IMR-90 (cell line): ENCODE measurements around the gene PPP1R16B. TPM values are rescaled to one million over a fixed set of nuclear protein-coding genes. Genes with fewer than 3 reads are reported as not detected.

Experiments
- ATAC-seq: fragments of 200-7000 bp; cut with Tn5 transposase; 2 replicates; pipeline ENCODE4 v1.9.1; 2020; ENCODE audit warnings: low read depth, mild to moderate bottlenecking, moderate library complexity
- BruUV-seq: library from RNA; stranded (reverse); fragments of 400-500 nt; replicated peaks from 2 replicates; lab custom pipeline; 2021; lab: Mats Ljungman, UMichigan
- CTCF ChIA-PET: fragments of 300-600 bp; formaldehyde crosslinking; extraction: SDS; loops from one replicate; lab custom pipeline; 2021; ENCODE audit warnings: antibody characterized with exemption; lab: Yijun Ruan, JAX
- POLR2A ChIA-PET: fragments of 300-600 bp; sonication (Branson Sonifier 250); formaldehyde crosslinking; loops from one replicate; lab custom pipeline; 2022; ENCODE audit warnings: antibody characterized with exemption; ENCODE audit not compliant: unreplicated experiment; lab: Charles Lee
- DNase-seq: peaks from one replicate; pipeline ENCODE4 v3.0.0; 2013
- H2AFZ ChIP-seq: replicated peaks from 2 replicates; pipeline ENCODE3; 2013; ENCODE audit warnings: low read length, mild to moderate bottlenecking; ENCODE audit not compliant: poor library complexity
- H2AK5ac ChIP-seq: 2 replicates; pipeline ENCODE4 v1.6.1; 2013; ENCODE audit warnings: low read depth, low read length, inconsistent platforms
- H2AK9ac ChIP-seq: replicated peaks from 2 replicates; pipeline ENCODE3; 2013; ENCODE audit warnings: mild to moderate bottlenecking, low read depth, low read length, moderate library complexity; ENCODE audit not compliant: poor library complexity
- H2BK120ac ChIP-seq: 2 replicates; pipeline ENCODE4 v1.6.1; 2013; ENCODE audit warnings: low read depth, low read length, inconsistent platforms
- H2BK15ac ChIP-seq: 3 replicates; pipeline ENCODE4 v1.6.1; 2013; ENCODE audit warnings: low read depth, low read length, inconsistent platforms
- H2BK20ac ChIP-seq: 2 replicates; pipeline ENCODE4 v1.6.1; 2013; ENCODE audit warnings: low read depth, mild to moderate bottlenecking, inconsistent platforms, low read length, moderate library complexity
- H2BK5ac ChIP-seq: 2 replicates; pipeline ENCODE4 v1.6.1; 2013; ENCODE audit warnings: mild to moderate bottlenecking, low read depth, low read length, inconsistent platforms; ENCODE audit not compliant: poor library complexity, severe bottlenecking
- H3K14ac ChIP-seq: replicated peaks from 2 replicates; pipeline ENCODE4 v1.6.1; 2013; ENCODE audit warnings: low read depth, low read length, inconsistent platforms
- H3K18ac ChIP-seq: 2 replicates; pipeline ENCODE4 v1.6.1; 2013; ENCODE audit warnings: low read depth, low read length, control low read depth
- H3K23ac ChIP-seq: 2 replicates; pipeline ENCODE4 v1.6.1; 2013; ENCODE audit warnings: low read depth, low read length, inconsistent platforms
- H3K27ac ChIP-seq: 2 replicates; pipeline ENCODE4 v1.5.1; 2013; ENCODE audit warnings: mild to moderate bottlenecking, control low read depth, low read length; ENCODE audit not compliant: insufficient read depth
- H3K27me3 ChIP-seq: 2 replicates; pipeline ENCODE4 v1.6.1; 2013; ENCODE audit warnings: low read length; ENCODE audit not compliant: control insufficient read depth, insufficient read depth
- H3K36me3 ChIP-seq: 2 replicates; pipeline ENCODE4 v1.6.1; 2013; ENCODE audit warnings: low read length, mixed read lengths; ENCODE audit not compliant: control insufficient read depth, insufficient read depth
- H3K4ac ChIP-seq: 2 replicates; pipeline ENCODE4 v1.6.1; 2013; ENCODE audit warnings: low read depth, low read length, inconsistent platforms
- H3K4me1 ChIP-seq: 2 replicates; pipeline ENCODE4 v1.6.1; 2013; ENCODE audit warnings: low read length, mixed read lengths; ENCODE audit not compliant: control insufficient read depth, insufficient read depth
- H3K4me2 ChIP-seq: 2 replicates; pipeline ENCODE4 v1.6.1; 2013; ENCODE audit warnings: low read depth, mild to moderate bottlenecking, control low read depth, low read length, moderate library complexity
- H3K4me3 ChIP-seq: 2 replicates; pipeline ENCODE4 v1.5.1; 2013; ENCODE audit warnings: low read depth, mild to moderate bottlenecking, control low read depth, low read length, moderate library complexity; ENCODE audit not compliant: insufficient read depth
- H3K56ac ChIP-seq: 2 replicates; pipeline ENCODE4 v1.6.1; 2013; ENCODE audit warnings: low read length, inconsistent platforms; ENCODE audit not compliant: insufficient read depth; ENCODE audit errors: extremely low read depth
- H3K79me1 ChIP-seq, 2 experiments: 2 replicates each; pipeline ENCODE4 v1.6.1; 2013; ENCODE audit warnings: low read length in 2 of 2, inconsistent platforms in 1 of 2, low read depth in 1 of 2
- H3K9ac ChIP-seq: 2 replicates; pipeline ENCODE4 v1.6.1; 2013; ENCODE audit warnings: low read depth, low read length, control low read depth
- H3K9me1 ChIP-seq: 2 replicates; pipeline ENCODE4 v1.6.1; 2013; ENCODE audit warnings: low read length, inconsistent platforms; ENCODE audit not compliant: insufficient read depth
- H3K9me3 ChIP-seq: 2 replicates; pipeline ENCODE4 v1.6.1; 2013; ENCODE audit warnings: low read length; ENCODE audit not compliant: control insufficient read depth, insufficient read depth
- H4K20me1 ChIP-seq: 2 replicates; pipeline ENCODE4 v1.6.1; 2013; ENCODE audit warnings: low read length, inconsistent platforms; ENCODE audit not compliant: insufficient read depth
- H4K5ac ChIP-seq: 2 replicates; pipeline ENCODE4 v1.6.1; 2013; ENCODE audit warnings: mild to moderate bottlenecking, low read depth, low read length, control low read depth
- H4K8ac ChIP-seq, 2 experiments: 2 replicates each; pipeline ENCODE4 v1.6.1; 2013; ENCODE audit warnings: low read depth in 2 of 2, low read length in 2 of 2, control low read depth in 1 of 2, inconsistent platforms in 1 of 2
- H4K91ac ChIP-seq: 2 replicates; pipeline ENCODE4 v1.6.1; 2013; ENCODE audit warnings: low read depth, low read length, inconsistent platforms; ENCODE audit not compliant: insufficient read depth
- CEBPB ChIP-seq: IDR thresholded peaks from 2 replicates; pipeline ENCODE4 v1.6.1; 2012; ENCODE audit warnings: low read depth, low read length, improper control_type of control experiment
- CHD1 ChIP-seq: IDR thresholded peaks from 2 replicates; pipeline ENCODE4 v1.6.1; 2012; ENCODE audit warnings: low read depth, low read length, improper control_type of control experiment
- MAFK ChIP-seq: IDR thresholded peaks from 2 replicates; pipeline ENCODE4 v1.6.1; 2012; ENCODE audit warnings: low read depth, low read length, improper control_type of control experiment
- MXI1 ChIP-seq: IDR thresholded peaks from 2 replicates; pipeline ENCODE4 v1.6.1; 2012; ENCODE audit warnings: low read depth, mild to moderate bottlenecking, low read length, moderate library complexity, borderline replicate concordance
- POLR2A ChIP-seq: IDR thresholded peaks from 2 replicates; pipeline ENCODE4 v1.6.1; 2012; ENCODE audit warnings: mild to moderate bottlenecking, low read depth, low read length
- RAD21 ChIP-seq: IDR thresholded peaks from 2 replicates; pipeline ENCODE4 v1.6.1; 2012; ENCODE audit warnings: low read length, improper control_type of control experiment
- RCOR1 ChIP-seq: IDR thresholded peaks from 2 replicates; pipeline ENCODE4 v1.6.1; 2012; ENCODE audit warnings: mild to moderate bottlenecking, low read length, improper control_type of control experiment; ENCODE audit not compliant: insufficient replicate concordance
- RFX5 ChIP-seq: IDR thresholded peaks from 2 replicates; pipeline ENCODE4 v1.8.0; 2012; ENCODE audit warnings: low read depth, mild to moderate bottlenecking, low read length, moderate library complexity
- SMC3 ChIP-seq: fragments of 150-350 bp; IDR thresholded peaks from 2 replicates; pipeline ENCODE4 v1.6.1; 2016; ENCODE audit warnings: low read depth, mild to moderate bottlenecking, antibody characterized with exemption, low read length, moderate library complexity
- WGBS, 2 experiments: methylation state at CpG; one replicate each; pipeline versions ENCODE4 v1.1.5 to v1.1.7; 2013; ENCODE audit warnings: missing lambda C conversion rate in 2 of 2; ENCODE audit not compliant: insufficient read length in 1 of 2; ENCODE audit errors: extremely low coverage in 2 of 2; 5-methylcytosine and 5-hydroxymethylcytosine counted together
- dilution Hi-C: fragments of 300-500 bp; cut with HindIII; formaldehyde crosslinking; loops from one replicate; pipeline ENCODE4 v1.14.3; 2018; ENCODE audit warnings: low sequenced_read_pairs; ENCODE audit not compliant: unreplicated experiment
- in situ Hi-C: fragments of 300-500 bp; cut with MboI; formaldehyde crosslinking; loops from 3 replicates; pipeline ENCODE4 v1.14.3; 2019; ENCODE audit warnings: low sequenced_read_pairs, inconsistent platforms, mixed read lengths
- intact Hi-C: fragments of 100-400 bp; cut with micrococcal nuclease; formaldehyde crosslinking; loops from 2 replicates; pipeline ENCODE4 v1.10.0; 2022
- polyA plus RNA-seq, 3 experiments: library from polyadenylated mRNA; depleted of rRNA; stranded (reverse); fragments of >200 nt; gene quantifications; 2 replicates each; pipeline ENCODE4 v1.2.3, GENCODE V29; 2012; ENCODE audit warnings: low replicate concordance in 1 of 3
- total RNA-seq: library from RNA; depleted of rRNA; stranded (reverse); fragments of >200 nt; gene quantifications from 2 replicates; pipeline ENCODE4 v1.2.3, GENCODE V29; 2012
- TF ChIP-seq, protein P1 (sequence below): fragments of 150-350 bp; IDR thresholded peaks from 2 replicates; pipeline ENCODE4 v1.6.1; 2016; ENCODE audit warnings: low read depth, mild to moderate bottlenecking, low read length, moderate library complexity, borderline replicate concordance
- TF ChIP-seq, protein P2 (sequence below): fragments of 150-350 bp; IDR thresholded peaks from 2 replicates; pipeline ENCODE4 v1.6.1; 2017; ENCODE audit warnings: mild to moderate bottlenecking, antibody characterized with exemption, low read length, low read depth

Gene PPP1R16B
- total and polyA plus RNA-seq, 2 of the 4 experiments (the other 2 are of a cell fraction), result not detected

DNA sequence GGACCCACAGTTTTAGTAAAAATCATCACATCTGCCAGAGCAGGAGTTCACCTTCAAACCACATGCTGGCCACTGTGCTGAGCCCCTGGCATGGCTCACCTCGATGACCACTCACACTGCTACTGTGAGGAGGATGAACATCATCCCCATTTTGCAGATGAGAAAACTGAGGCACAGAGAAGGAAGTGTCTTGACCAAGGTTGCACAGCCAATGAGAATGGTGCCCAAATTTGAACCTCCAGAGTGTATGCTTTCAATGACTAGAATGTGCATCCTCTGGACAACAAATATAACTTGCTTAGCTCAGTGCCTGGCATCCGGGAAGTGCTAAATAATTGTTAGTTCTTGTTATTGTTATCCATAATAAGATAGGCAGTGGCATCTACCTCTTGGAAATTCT lies 83.6 kb downstream of the PPP1R16B start:
- Histone ChIP-seq H3K79me1 (no peaks in the 10 kb centered on the region), H4K20me1 (no peaks in the 10 kb centered on the region), H2BK15ac (no peak overlapping the region), H3K4me1 (no peaks in the 10 kb centered on the region), H2BK5ac (no peak overlapping the region), H3K9ac (no peak overlapping the region), H2BK120ac (no peak overlapping the region), H3K23ac (no peak overlapping the region), H3K14ac (no peak overlapping the region), H3K27me3 (peaks cover 13% of the 10 kb centered on the region), H3K9me1 (no peaks in the 10 kb centered on the region), H4K8ac (no peak overlapping the region), H3K56ac (no peak overlapping the region), H3K4ac (no peak overlapping the region), H3K9me3 (no peaks in the 10 kb centered on the region), H3K4me2 (no peak overlapping the region), H4K91ac (no peak overlapping the region), H3K36me3 (no peaks in the 10 kb centered on the region), H2BK20ac (no peak overlapping the region), H3K18ac (no peak overlapping the region), H2AK9ac (peak overlapping the region; percentile 21), H2AK5ac (no peak overlapping the region), H3K4me3 (no peak overlapping the region), H3K27ac (no peak overlapping the region), H4K5ac (no peak overlapping the region), H2AFZ (no peak overlapping the region)
- intact Hi-C loops, result no loop called here
- dilution Hi-C loops, result no loop called here
- ChIA-PET POLR2A (no interaction called here), CTCF (no interaction called here)
- no TSS peak for BruUV-seq
- 0% methylated on average over 1 of the region's 2 CpGs; no CpG with 5 or more reads in 1 of the 2 experiments for WGBS, 2 experiments
- no peak for DNase-seq
- in situ Hi-C loops, result no loop called here
- no peak for TF ChIP-seq RFX5
- TF ChIP-seq POLR2A, result no peak
- TF ChIP-seq, protein P1, sequence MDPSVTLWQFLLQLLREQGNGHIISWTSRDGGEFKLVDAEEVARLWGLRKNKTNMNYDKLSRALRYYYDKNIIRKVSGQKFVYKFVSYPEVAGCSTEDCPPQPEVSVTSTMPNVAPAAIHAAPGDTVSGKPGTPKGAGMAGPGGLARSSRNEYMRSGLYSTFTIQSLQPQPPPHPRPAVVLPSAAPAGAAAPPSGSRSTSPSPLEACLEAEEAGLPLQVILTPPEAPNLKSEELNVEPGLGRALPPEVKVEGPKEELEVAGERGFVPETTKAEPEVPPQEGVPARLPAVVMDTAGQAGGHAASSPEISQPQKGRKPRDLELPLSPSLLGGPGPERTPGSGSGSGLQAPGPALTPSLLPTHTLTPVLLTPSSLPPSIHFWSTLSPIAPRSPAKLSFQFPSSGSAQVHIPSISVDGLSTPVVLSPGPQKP, result no peak
- no peak for TF ChIP-seq MAFK
- TF ChIP-seq CEBPB, result no peak
- TF ChIP-seq RCOR1, result no peak
- TF ChIP-seq CHD1, result no peak
- no peak for TF ChIP-seq MXI1
- TF ChIP-seq RAD21, result no peak
- TF ChIP-seq SMC3, result no peak
- TF ChIP-seq, protein P2, sequence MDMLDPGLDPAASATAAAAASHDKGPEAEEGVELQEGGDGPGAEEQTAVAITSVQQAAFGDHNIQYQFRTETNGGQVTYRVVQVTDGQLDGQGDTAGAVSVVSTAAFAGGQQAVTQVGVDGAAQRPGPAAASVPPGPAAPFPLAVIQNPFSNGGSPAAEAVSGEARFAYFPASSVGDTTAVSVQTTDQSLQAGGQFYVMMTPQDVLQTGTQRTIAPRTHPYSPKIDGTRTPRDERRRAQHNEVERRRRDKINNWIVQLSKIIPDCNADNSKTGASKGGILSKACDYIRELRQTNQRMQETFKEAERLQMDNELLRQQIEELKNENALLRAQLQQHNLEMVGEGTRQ, result no peak
- ATAC-seq, result no peak
